NCI-H2171 treated with DMSO at 0.1 percent for 48 hours (cell line): ENCODE data around the gene NOS1AP.

Experiments
- DNase-seq: peaks from one replicate; lab custom pipeline; 2025; lab: John Stamatoyannopoulos, UW

The NOS1AP gene

GRCh38 chr1:162386292-162387225, 317.1 kb downstream of the NOS1AP start:
- no peak for DNase-seq

DNA sequence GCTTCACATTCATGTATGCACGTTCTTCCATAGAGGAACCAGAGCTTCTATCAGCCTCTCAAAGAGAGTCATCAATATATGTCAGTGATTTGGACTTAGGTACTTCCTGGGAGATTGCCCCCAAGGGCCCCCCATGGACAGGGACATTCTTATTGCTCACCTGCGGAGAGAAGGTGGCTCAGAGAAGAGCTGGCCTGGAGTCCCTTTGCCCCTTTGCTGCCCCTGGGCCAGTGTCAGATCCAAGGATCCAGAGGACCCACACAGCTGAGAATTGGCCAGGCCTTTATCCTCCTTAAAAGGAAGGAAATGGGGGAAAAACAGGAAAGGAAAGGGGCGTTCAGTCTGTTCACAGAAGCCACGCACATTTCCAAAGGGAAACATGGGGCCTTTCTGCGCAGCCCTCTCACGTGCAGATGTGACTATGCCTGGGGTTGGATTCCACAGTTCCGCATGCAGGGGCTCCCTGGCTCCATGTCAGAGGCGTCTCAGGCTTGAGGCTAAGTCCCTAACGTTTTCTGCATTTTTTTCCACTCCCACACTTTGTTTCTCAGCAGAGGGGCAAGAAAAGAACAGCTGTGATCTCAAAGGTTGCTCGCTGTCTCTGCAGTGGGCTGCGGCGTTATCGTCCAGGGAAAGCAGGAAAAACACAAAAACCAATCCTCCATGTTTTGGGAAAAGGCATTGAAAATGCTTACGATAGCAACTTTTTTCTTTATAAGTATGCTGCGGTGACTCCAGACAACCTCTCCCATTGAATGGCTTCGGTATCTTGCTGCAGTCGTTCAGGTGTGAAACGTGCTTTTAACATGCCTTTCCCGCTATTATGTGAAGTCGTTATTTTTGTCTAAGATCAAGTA, 318.0 kb downstream of the NOS1AP start:
- no peak for DNase-seq

DNA sequence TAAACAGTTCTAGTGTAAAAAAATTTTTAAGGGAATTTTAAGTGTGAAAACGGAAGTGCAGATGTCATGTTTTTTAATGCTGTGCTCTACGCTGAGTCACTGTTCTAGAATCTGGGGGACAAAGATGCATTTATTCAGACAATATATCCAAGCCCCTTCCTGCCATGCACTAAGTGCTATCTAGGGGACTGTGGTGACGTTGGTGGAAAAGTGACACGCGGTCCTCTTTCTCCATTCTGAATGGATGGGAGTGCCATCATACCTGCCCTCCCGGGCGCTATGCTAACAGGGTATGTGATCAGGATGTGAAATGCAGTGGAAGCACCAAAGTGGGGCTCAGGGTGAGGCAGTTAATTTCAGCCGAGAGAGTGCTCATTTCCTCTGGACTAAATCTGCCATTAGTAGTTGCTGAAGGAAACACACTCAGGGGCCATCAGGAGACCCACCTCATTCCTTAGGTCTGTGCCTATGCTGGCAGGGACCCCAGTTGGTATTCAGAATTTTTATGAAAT, 318.6 kb downstream of the NOS1AP start:
- no peak for DNase-seq

DNA sequence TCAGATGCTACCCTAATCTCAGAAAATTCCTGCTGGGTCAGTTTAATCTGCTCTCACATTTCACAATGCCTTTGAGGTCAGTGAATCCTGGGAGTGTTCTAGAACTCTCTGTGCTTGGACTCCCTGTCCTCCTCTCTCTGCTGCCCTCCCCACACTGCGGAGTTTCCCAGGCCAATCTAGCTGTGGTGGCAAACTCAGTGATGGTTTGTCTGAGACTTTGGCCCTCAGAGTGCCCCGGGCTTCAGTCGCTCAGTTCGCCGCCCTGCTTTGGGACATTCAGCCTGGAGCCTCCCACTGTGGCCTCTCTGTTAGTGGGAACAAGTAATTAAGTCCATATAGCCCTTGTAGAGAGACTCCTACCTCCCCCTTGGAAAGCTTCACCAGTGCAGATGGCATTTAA, 319.1 kb downstream of the NOS1AP start:
- DNase-seq = no peak

GRCh38 chr1:162389021-162389818, 319.7 kb downstream of the NOS1AP start:
- peak; percentile 88 for DNase-seq

DNA sequence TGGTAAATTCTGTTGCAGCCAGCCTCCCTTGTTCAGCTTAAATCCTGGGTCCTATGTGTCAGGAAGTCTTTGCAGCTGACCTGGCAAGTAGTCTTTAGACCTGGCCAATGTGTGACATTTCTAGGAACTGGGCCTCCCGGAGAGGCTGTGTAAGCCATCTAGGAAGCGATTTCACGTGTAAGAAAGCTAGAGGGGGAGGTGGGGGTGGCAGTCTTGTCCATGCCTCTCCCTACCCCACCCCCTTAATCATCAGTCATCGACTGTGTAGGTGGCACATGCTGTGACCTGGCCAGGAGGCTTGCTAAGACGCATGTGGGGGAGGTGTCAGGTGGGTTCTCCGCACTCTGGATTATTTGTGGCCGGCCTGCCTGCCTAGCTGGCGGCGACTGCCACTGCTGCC, 320.5 kb downstream of the NOS1AP start:
- no peak for DNase-seq

DNA sequence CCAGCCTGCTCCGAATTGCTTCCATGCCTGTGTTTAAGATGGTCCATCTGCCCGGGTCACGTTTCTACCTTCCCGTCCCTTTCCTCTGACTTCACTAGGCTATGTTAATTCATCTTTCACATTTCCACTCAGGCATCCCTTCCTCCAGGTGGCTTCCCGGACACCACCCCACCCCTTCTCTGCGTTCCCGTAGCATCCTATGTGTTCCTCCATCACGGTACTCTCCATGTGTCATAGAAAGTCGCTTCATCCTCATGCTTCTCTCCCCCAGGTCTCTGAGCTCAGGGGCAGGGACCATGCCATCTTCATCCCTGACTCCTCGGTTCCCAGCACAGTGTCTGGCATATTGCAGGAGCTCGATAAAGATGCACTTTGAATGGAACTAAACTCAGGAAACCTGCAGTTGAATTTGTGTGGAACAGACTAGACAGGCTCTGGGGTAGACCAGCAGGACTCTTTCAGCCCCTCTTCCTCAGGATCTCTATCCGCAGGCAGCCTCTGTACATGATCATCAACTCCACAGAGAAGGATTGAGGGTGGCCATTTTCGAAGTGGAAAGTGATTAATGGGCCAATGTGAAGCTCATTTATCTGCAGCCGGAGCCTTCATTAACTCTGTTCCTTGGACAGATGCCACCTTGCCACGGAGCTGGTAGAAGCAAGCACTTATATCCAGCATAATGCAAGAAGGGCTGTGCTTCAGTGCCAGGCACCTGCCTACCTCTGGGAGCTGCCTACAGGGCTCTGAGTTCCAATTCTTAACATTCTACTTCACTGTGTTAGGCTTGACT, 321.1 kb downstream of the NOS1AP start:
- DNase-seq = no peak

DNA sequence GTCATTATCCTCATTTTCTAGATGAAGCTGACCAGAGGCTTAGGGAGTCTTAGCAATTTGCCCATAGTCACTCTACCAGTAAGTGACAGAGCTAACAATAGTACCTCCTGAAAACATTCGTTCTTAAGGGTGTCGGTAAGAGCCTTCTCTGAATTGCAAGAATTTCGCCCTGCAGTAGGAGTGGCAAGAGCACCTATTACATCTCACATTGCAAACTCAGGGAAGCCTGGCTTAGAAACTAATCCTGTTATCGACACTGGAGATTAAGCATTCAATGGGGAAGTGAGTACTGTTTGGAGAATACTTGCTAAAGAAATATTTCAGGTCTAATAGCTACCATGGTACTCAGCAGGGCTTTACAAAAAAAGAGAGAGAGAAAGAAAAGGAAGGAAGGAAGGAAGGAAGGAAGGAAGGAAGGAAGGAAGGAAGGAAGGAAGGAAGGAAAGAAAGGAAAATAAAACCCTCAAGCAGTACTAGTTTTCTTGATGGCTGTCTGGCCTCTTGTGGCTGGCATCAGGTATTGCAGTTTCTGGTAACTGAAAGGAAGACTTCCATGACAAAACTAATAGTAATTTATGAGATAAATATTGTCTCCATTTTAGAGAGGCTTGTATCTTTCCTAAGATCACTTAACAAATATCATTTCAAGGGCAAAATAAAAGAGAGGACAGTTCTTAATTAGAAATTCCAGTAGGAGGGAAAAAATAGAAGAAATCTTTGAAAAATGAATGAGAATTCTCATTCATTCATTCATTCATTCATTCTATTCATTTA, 322.5 kb downstream of the NOS1AP start:
- peak; percentile 62 for DNase-seq

GRCh38 chr1:162396201-162396906, 326.9 kb downstream of the NOS1AP start:
- DNase-seq = no peak

DNA sequence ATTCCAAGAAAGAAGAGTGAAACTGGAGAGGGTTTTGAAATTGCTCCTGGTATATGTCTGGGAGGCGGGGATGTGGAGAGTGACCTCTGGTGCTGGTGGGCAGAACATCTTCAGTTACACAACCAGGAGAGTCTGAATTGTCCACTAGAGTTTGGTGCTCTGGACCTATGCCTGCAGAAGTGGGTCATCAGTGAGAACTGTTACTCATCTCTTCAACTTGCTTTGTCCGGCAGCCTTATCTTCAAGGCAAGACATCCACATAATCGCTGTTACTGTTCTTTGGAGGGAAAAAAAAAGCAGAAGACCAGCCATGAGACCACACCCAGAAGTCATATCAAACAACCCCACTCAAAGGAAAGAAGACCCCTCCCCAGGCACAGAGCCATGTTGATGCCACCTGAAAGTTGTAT, 327.6 kb downstream of the NOS1AP start:
- DNase-seq = no peak

DNA sequence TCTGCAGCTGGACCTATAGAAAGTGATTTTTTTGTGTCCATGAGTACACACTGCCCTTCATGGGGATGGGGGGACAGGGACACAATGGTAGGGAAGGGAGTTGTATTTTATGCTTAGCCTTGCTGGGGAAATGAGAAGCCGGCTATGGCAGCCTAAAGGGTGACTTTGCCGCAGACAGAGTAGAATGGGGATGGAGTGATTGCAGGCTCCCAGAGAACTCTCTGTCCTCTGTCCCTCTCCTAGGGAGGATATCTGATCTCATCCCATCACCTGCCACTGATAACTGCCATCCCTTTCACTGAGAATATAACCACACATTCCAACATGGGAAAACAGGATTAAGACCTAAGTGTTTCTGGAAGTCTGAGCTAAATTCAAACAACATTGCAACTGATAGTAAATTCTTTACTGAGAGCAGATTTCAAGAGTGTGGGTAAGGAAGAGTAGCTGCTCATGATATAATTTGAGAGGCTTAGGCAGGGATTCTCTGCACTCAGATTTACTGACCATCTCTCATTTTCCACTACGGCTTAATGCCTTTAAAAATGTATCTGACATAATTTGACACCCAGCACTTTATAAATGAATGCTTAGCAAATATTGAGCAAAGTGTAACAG, 328.6 kb downstream of the NOS1AP start:
- DNase-seq = no peak

DNA sequence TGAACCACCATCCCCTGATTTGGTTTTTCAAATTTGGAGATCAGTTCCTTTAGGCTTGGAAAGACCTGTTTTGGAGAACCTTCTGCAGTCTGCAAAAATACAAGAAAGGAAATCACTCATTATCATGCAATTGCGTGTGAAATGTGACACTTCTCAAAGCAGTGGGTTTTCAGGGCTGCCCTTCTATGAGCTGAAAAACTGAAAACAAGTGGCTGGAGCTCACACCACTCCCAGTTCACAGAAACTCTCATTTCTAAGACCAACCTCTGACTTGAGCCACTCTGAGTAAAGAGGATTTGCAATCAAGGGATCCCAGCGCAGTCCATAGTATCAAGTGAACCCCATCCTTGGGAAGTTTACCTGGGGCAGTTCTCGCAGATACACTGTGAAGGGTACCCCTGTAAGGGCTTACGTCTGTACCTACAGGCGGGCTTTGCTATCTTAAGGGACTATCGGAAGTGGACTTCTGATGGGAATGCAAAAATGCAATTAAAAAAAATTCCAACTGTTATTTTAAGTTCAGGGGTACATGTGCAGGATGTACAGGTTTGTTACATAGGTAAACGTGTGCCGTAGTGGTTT, 329.6 kb downstream of the NOS1AP start:
- no peak for DNase-seq

GRCh38 chr1:162400790-162401355, 331.4 kb downstream of the NOS1AP start:
- no peak for DNase-seq

DNA sequence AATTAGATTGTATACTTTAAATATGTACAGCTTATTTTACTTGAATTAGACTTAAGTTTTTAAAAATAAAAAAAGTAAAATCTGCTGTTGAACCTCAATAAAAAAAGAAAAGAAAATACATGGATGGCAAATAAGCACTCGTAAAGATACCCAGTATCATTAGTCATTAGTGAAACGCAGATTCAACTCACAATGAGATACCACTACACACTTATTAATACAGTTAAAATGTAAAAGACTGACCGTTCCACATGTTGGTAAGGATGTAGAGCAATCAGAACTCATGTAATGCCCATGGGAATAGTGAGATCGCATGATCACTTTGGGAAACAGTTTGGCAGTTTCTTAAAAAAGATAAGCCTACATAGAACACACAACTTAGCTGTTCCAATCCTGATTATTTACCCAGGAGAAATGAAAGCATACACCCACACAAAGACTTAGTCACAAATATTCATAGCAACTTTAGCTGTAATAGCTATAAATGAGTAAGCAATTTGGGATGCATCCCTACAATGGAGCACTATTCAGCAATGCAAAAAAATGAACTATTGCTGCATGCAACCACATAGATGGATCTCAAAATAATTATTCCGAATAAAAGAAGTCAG, 335.2 kb downstream of the NOS1AP start:
- DNase-seq = no peak

GRCh38 chr1:162405800-162406199, 336.3 kb downstream of the NOS1AP start:
- DNase-seq = no peak

GRCh38 chr1:162406811-162407210, 337.3 kb downstream of the NOS1AP start:
- DNase-seq = no peak

DNA sequence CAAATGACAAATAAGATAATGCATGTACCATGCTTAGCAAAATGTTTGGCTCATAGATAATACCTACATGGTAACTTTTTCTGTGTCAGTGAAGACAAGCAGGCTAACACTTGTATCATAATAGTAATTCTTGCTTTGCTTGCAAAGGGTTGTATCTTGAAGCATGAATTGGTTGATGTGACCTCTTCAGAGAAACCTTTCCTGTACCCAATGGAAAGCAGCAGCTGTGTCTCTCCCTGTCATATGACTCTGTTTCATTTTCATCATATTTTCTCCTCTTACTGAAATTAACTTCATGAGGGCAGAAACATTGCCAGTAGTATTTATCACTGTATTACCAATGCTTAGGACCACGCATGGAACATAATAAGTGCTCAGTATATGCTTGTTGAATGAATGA, 338.0 kb downstream of the NOS1AP start:
- DNase-seq = no peak

DNA sequence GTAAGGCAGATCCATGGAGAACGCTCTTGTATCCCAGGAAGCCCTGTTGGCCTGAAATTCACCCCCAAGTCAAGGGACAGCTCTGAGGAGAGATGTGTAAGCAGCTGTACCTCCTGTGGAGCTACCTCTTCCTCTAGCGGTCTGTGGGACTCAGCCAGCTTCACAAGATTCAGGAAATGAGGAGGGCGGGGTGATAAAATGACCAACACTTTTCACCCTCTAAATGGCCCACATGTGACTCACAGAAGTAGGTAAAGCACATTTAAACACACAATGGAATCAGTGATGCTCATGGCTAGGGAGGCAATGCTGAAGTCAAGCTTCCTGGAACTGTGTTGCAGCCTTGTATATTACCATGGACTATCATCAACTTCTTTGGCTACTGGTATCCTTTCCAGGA, 342.5 kb downstream of the NOS1AP start, which contains the start of gene SH2D1B:
TSS of gene SH2D1B (minus strand) at position 135 of the 400 bp plus-strand sequence. CDS start at position 15, 120 bp downstream.
- DNase-seq = no peak
